NCI-H526 (cell line): ENCODE measurements around the gene MELTF.
A peak's percentile ranks its signal among the peaks of the same experiment; 100 is the strongest.

Source experiments
- DNase-seq, 2 experiments: peaks; one replicate each; lab custom pipeline; 2025; lab: John Stamatoyannopoulos, UW

The MELTF gene

GRCh38 chr3:196968233-196969133 is 61.1 kb downstream of the MELTF start, which contains the start of gene PIGZ:
Gene PIGZ (minus strand): TSS chr3:196968833. CDS start chr3:196952031, 16,802 bp downstream.
- DNase-seq: peak in 1 of 2 experiments; percentile 72

- no peak for DNase-seq
Observed at GRCh38 chr3:196967412-196968232, 62.0 kb downstream of the MELTF start.

GRCh38 chr3:196966526-196967401 is 62.9 kb downstream of the MELTF start:
- DNase-seq: no peak

- no peak for DNase-seq
Observed at GRCh38 chr3:196965804-196966173, 63.8 kb downstream of the MELTF start.

- DNase-seq: no peak
Observed at GRCh38 chr3:196965112-196965803, 64.4 kb downstream of the MELTF start.

- no peak for DNase-seq
Observed at GRCh38 chr3:196963631-196963953, 66.0 kb downstream of the MELTF start.

- DNase-seq: no peak
Observed at GRCh38 chr3:196962930-196963630, 66.5 kb downstream of the MELTF start.

- no peak for DNase-seq
Observed at GRCh38 chr3:196962108-196962929, 67.3 kb downstream of the MELTF start.

- DNase-seq: no peak
Observed at GRCh38 chr3:196954832-196955231, 74.8 kb downstream of the MELTF start.
